ENCODE data around the gene EZR.

DNA sequence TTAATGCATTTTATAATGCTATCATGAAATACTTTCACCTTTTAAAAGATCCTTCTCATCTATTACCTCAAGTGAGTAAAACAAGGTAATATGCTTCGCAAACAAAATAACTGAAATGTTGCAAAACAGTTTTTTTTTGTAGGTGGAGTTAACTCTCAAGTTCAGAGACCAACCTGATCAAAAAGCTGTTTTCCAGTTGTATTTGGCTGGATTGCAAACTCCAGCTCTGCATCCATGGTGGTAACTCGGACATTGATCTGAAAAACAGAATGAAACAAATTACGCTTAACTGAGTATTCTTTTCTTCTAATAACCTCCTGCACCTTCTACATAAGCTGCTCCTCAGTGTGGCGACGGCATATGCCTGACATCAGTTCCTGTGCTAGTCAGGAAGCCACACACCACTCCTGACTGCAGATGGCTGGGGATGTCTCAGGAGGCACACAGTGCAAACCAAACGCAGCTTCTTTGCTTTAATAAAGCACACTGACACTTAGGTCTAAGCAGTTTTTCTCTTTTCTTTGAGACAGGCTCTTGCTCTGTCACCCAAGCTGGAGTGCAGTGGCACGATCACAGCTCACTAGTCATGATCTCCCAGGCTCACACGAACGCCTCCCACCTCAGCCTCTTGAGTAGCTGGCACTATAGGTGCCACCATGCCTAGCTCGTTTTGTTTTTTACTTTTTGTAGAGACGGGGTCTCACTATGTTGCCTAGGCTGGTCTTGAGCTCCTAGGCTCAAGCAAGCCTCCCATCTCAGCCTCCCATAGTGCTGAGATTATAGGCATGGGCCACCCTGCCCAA lies 29.9 kb downstream of the EZR start:
- no peak for TF ChIP-seq POLR2AphosphoS5 (IDR thresholded peaks at IDR 0.05)
- no peak for TF ChIP-seq POLR2A (IDR thresholded peaks at IDR 0.05)
